Esophagus muscularis mucosa (tissue), 4 donors: ENCODE data around the gene PDZK1IP1. TPM values are rescaled to one million over a fixed set of nuclear protein-coding genes. Genes with fewer than 3 reads are reported as not detected.
A peak's percentile ranks its signal among the peaks of the same experiment; 100 is the strongest.

Source experiments
- DNase-seq: peaks from one replicate; pipeline ENCODE4 v3.0.0-alpha.2; 2017; ENCODE audit errors: extremely low spot score
- H3K27ac ChIP-seq, 4 donors: fragments of 200-600 bp; sonication (generic); replicated peaks in 1 of 4; 1 replicate in 3 of 4; 2 replicates in 1 of 4; pipeline ENCODE4 v1.5.1; 2016 to 2019; ENCODE audit warnings: mild to moderate bottlenecking in 1 of 4
- H3K27me3 ChIP-seq, 4 donors: fragments of 200-600 bp; sonication (generic); one replicate each; pipeline versions ENCODE4 v1.5.1 to v1.6.0; 2016 to 2019
- H3K36me3 ChIP-seq, 4 donors: fragments of 200-600 bp; sonication (generic); one replicate each; pipeline ENCODE4 v1.5.1; 2016 to 2019
- H3K4me1 ChIP-seq, 4 donors: fragments of 200-600 bp; sonication (generic); one replicate each; pipeline ENCODE4 v1.5.1; 2016 to 2019
- H3K4me3 ChIP-seq, 4 donors: fragments of 200-600 bp; sonication (generic); 1 replicate in 2 of 4; 2 replicates in 2 of 4; pipeline ENCODE4 v1.5.1; 2016 to 2019; ENCODE audit warnings: mild to moderate bottlenecking in 4 of 4, moderate library complexity in 1 of 4
- H3K9me3 ChIP-seq, 4 donors: fragments of 200-600 bp; sonication (generic); 1 replicate in 3 of 4; 2 replicates in 1 of 4; pipeline ENCODE4 v1.5.1; 2016 to 2019
- CTCF ChIP-seq, 3 experiments: fragments of 200-600 bp in 2 of 3; fragments of 450-650 bp in 1 of 3; sonication (generic) in 2 of 3; IDR thresholded peaks; one replicate each; pipeline ENCODE4 v1.5.1; 2017 to 2019; ENCODE audit warnings: antibody characterized with exemption in 3 of 3, mild to moderate bottlenecking in 2 of 3, moderate library complexity in 1 of 3
- EP300 ChIP-seq: sonication (generic); formaldehyde crosslinking; IDR thresholded peaks from one replicate; pipeline ENCODE4 v1.6.1; 2017; ENCODE audit warnings: antibody characterized with exemption
- POLR2A ChIP-seq: fragments of 450-650 bp; IDR thresholded peaks from one replicate; pipeline ENCODE4 v1.6.1; 2017; ENCODE audit warnings: antibody characterized with exemption, moderate library complexity, mild to moderate bottlenecking, low read depth
- POLR2AphosphoS5 ChIP-seq, 2 donors: sonication (generic); formaldehyde crosslinking; IDR thresholded peaks; one replicate each; pipeline ENCODE4 v1.6.1; 2017; ENCODE audit warnings: antibody characterized with exemption in 2 of 2
- WGBS: methylation state at CpG from one replicate; pipeline ENCODE4 v1.1.5; 2018; 5-methylcytosine and 5-hydroxymethylcytosine counted together
- intact Hi-C: fragments of 100-400 bp; cut with DNase I; formaldehyde crosslinking; loops from one replicate; pipeline ENCODE4 v1.15.1; 2023
- total RNA-seq, 4 donors: library from RNA; depleted of rRNA; stranded (reverse); fragments of >200 nt; gene quantifications; one replicate each; pipeline versions ENCODE4 v1.1.0 to v1.2.1, GENCODE V29; 2016

PDZK1IP1 gene
- total RNA-seq, 4 donors from 2014 or later = 1.8 TPM; not detected in 3

- H3K9me3 ChIP-seq = no peaks in the 10 kb centered on the region
- no peak overlapping the region for H3K27ac ChIP-seq
- TF ChIP-seq EP300 = no peak
- WGBS = 92% methylated on average over 4 of the region's 4 CpGs
- H3K4me3 ChIP-seq = no peak overlapping the region
- DNase-seq = no peak
- peaks cover 0 to 16% (median 12%) of the 10 kb centered on the region in 4 donors for H3K4me1 ChIP-seq
- intact Hi-C loops = no loop called here
- peaks cover 0 to 5% (median 0%) of the 10 kb centered on the region in 4 donors for H3K27me3 ChIP-seq
- peaks cover 0 to 11% (median 4%) of the 10 kb centered on the region in 4 donors for H3K36me3 ChIP-seq
Observed at GRCh38 chr1:47215713-47216112, 25.9 kb upstream of the PDZK1IP1 start.

GRCh38 chr1:47214549-47214948 lies 24.7 kb upstream of the PDZK1IP1 start:
- H3K27ac ChIP-seq = no peak overlapping the region
- 83% methylated on average over 3 of the region's 3 CpGs for WGBS
- no peaks in the 10 kb centered on the region for H3K9me3 ChIP-seq
- DNase-seq = no peak
- H3K4me3 ChIP-seq = no peak overlapping the region
- TF ChIP-seq POLR2A (no peak), POLR2AphosphoS5 (IDR thresholded peaks at IDR 0.05) (no peak), CTCF (IDR thresholded peaks at IDR 0.05) (no peak), EP300 (no peak)
- peaks cover 0 to 2% (median under 1%) of the 10 kb centered on the region in 4 donors for H3K36me3 ChIP-seq
- peaks cover 0 to 10% (median 0%) of the 10 kb centered on the region in 4 donors for H3K27me3 ChIP-seq
- peaks cover 0 to 16% (median 12%) of the 10 kb centered on the region in 4 donors for H3K4me1 ChIP-seq
- intact Hi-C loops = no loop called here

- Histone ChIP-seq H3K36me3 (no peaks in the 10 kb centered on the region), H3K27me3 (peaks cover 0 to 22% (median 0%) of the 10 kb centered on the region in 4 donors), H3K4me1 (peaks cover 0 to 16% (median 12%) of the 10 kb centered on the region in 4 donors), H3K9me3 (no peaks in the 10 kb centered on the region), H3K4me3 (no peak overlapping the region), H3K27ac (no peak overlapping the region)
- DNase-seq = no peak
- 87% methylated on average over 10 of the region's 11 CpGs for WGBS
- TF ChIP-seq POLR2AphosphoS5 (IDR thresholded peaks at IDR 0.05) = no peak
- TF ChIP-seq POLR2A = no peak
- no peak for TF ChIP-seq CTCF (IDR thresholded peaks at IDR 0.05)
- no peak for TF ChIP-seq EP300
- intact Hi-C loops = no loop called here
Observed at GRCh38 chr1:47213230-47213963, 23.6 kb upstream of the PDZK1IP1 start.

GRCh38 chr1:47212636-47213229 lies 22.9 kb upstream of the PDZK1IP1 start:
- H3K36me3 ChIP-seq = no peaks in the 10 kb centered on the region
- no peak for TF ChIP-seq POLR2A
- no peak for TF ChIP-seq CTCF (IDR thresholded peaks at IDR 0.05)
- no peak for TF ChIP-seq EP300
- no peak for TF ChIP-seq POLR2AphosphoS5 (IDR thresholded peaks at IDR 0.05)
- H3K9me3 ChIP-seq = no peaks in the 10 kb centered on the region
- H3K27ac ChIP-seq = peak overlapping the region in 3 of 4 donors; percentile 17 to 59 (median 18)
- no peak for DNase-seq
- no peak overlapping the region for H3K4me3 ChIP-seq
- H3K4me1 ChIP-seq = peaks cover 0 to 16% (median 12%) of the 10 kb centered on the region in 4 donors
- 86% methylated on average over 4 of the region's 4 CpGs for WGBS
- H3K27me3 ChIP-seq = peaks cover 0 to 28% (median 0%) of the 10 kb centered on the region in 4 donors
- intact Hi-C loops = no loop called here

- DNase-seq = no peak
- Histone ChIP-seq H3K4me3 (no peak overlapping the region), H3K4me1 (peaks cover 0 to 16% (median 12%) of the 10 kb centered on the region in 4 donors), H3K36me3 (no peaks in the 10 kb centered on the region), H3K27ac (peak overlapping the region in 3 of 4 donors; percentile 17 to 59 (median 18)), H3K27me3 (peaks cover 0 to 30% (median 0%) of the 10 kb centered on the region in 4 donors), H3K9me3 (no peaks in the 10 kb centered on the region)
- intact Hi-C loops = no loop called here
- 39% methylated on average over 9 of the region's 9 CpGs for WGBS
- no peak for TF ChIP-seq POLR2A
- no peak for TF ChIP-seq CTCF (IDR thresholded peaks at IDR 0.05)
- peak; percentile 42 to 62 for TF ChIP-seq POLR2AphosphoS5 (IDR thresholded peaks at IDR 0.05)
- TF ChIP-seq EP300 = no peak
Observed at GRCh38 chr1:47211796-47212269, 22.0 kb upstream of the PDZK1IP1 start.
